Activated CD8-positive, alpha-beta T cell treated with anti-CD3 and anti-CD28 coated beads for 36 hours (primary cell): ENCODE results near the gene NCS1. TPM values are rescaled to one million over a fixed set of nuclear protein-coding genes. Genes with fewer than 3 reads are reported as not detected.

Source experiments
- ATAC-seq: fragments of 200-7000 bp; cut with Tn5 transposase; one replicate; pipeline ENCODE4 v1.10.0; 2021; ENCODE audit warnings: mild to moderate bottlenecking, moderate library complexity
- CTCF ChIA-PET: fragments of 350-600 bp; sonication (Branson Sonifier 250); formaldehyde crosslinking; loops from one replicate; lab custom pipeline; 2021; ENCODE audit warnings: antibody characterized with exemption; lab: Charles Lee
- POLR2A ChIA-PET: fragments of 350-600 bp; sonication (Branson Sonifier 250); formaldehyde crosslinking; loops from one replicate; lab custom pipeline; 2021; ENCODE audit warnings: antibody characterized with exemption; lab: Charles Lee
- DNase-seq: peaks from one replicate; pipeline ENCODE4 v3.0.0-alpha.2; 2020
- H3K27ac Mint-ChIP-seq: one replicate; pipeline ENCODE4 v1.8.0; 2021; ENCODE audit warnings: mild to moderate bottlenecking, mixed read lengths
- H3K27me3 Mint-ChIP-seq: one replicate; pipeline ENCODE4 v1.8.0; 2021; ENCODE audit warnings: mixed read lengths
- H3K36me3 Mint-ChIP-seq: one replicate; pipeline ENCODE4 v1.8.0; 2021; ENCODE audit warnings: low read depth, mixed read lengths
- H3K4me1 Mint-ChIP-seq: one replicate; pipeline ENCODE4 v1.8.0; 2021; ENCODE audit warnings: low read depth, mixed read lengths
- H3K4me3 Mint-ChIP-seq: one replicate; pipeline ENCODE4 v1.8.0; 2021; ENCODE audit warnings: mild to moderate bottlenecking, moderate library complexity, mixed read lengths
- H3K9me3 Mint-ChIP-seq: one replicate; pipeline ENCODE4 v1.8.0; 2021; ENCODE audit warnings: mixed read lengths
- CTCF ChIP-seq: fragments of 200-600 bp; IDR thresholded peaks from one replicate; pipeline ENCODE4 v1.8.0; 2022; ENCODE audit warnings: antibody characterized with exemption, mild to moderate bottlenecking
- intact Hi-C: fragments of 100-400 bp; cut with micrococcal nuclease; formaldehyde crosslinking; loops from one replicate; pipeline ENCODE4 v1.10.0; 2022
- total RNA-seq, 2 experiments: library from RNA; stranded (reverse); gene quantifications; one replicate each; pipeline ENCODE4 v1.2.3, GENCODE V29; 2021

NCS1 gene
- total RNA-seq, 2 experiments from 2014 or later = 21.2 to 21.3 TPM

GRCh38 chr9:130201974-130202373, 29.8 kb downstream of the NCS1 start:
- no peak overlapping the region for H3K27ac Mint-ChIP-seq
- no peaks in the 10 kb centered on the region for H3K4me1 Mint-ChIP-seq
- ChIA-PET POLR2A (no interaction called here), CTCF (no interaction called here)
- H3K4me3 Mint-ChIP-seq = no peak overlapping the region
- no peak for TF ChIP-seq CTCF
- H3K9me3 Mint-ChIP-seq = no peaks in the 10 kb centered on the region
- H3K27me3 Mint-ChIP-seq = no peaks in the 10 kb centered on the region
- DNase-seq = no peak
- H3K36me3 Mint-ChIP-seq = no peaks in the 10 kb centered on the region
- ATAC-seq = no peak
- intact Hi-C loops = no loop called here

- no peaks in the 10 kb centered on the region for H3K27me3 Mint-ChIP-seq
- ATAC-seq = no peak
- no peak for DNase-seq
- no peak overlapping the region for H3K4me3 Mint-ChIP-seq
- H3K27ac Mint-ChIP-seq = no peak overlapping the region
- H3K9me3 Mint-ChIP-seq = no peaks in the 10 kb centered on the region
- ChIA-PET CTCF (no interaction called here), POLR2A (no interaction called here)
- H3K36me3 Mint-ChIP-seq = no peaks in the 10 kb centered on the region
- no peak for TF ChIP-seq CTCF
- intact Hi-C loops = no loop called here
- H3K4me1 Mint-ChIP-seq = no peaks in the 10 kb centered on the region
Measured at GRCh38 chr9:130204341-130204740, 32.1 kb downstream of the NCS1 start.

- Mint-ChIP-seq H3K27ac (no peak overlapping the region), H3K4me3 (no peak overlapping the region), H3K9me3 (no peaks in the 10 kb centered on the region), H3K4me1 (no peaks in the 10 kb centered on the region), H3K36me3 (no peaks in the 10 kb centered on the region), H3K27me3 (no peaks in the 10 kb centered on the region)
- TF ChIP-seq CTCF = no peak
- DNase-seq (no peak), ATAC-seq (no peak)
- POLR2A ChIA-PET = no interaction called here
- intact Hi-C loops = no loop called here
- CTCF ChIA-PET = interaction anchor here (0.9 kb wide), 1 partner anchor 38 kb away, joined by 3 read pairs; no protein-coding TSS in a partner anchor
Measured at GRCh38 chr9:130204959-130205358, 32.8 kb downstream of the NCS1 start.

GRCh38 chr9:130205912-130206311, 33.7 kb downstream of the NCS1 start:
- H3K36me3 Mint-ChIP-seq = no peaks in the 10 kb centered on the region
- ATAC-seq (no peak), DNase-seq (no peak)
- no peaks in the 10 kb centered on the region for H3K4me1 Mint-ChIP-seq
- TF ChIP-seq CTCF = no peak
- no peak overlapping the region for H3K4me3 Mint-ChIP-seq
- ChIA-PET CTCF (no interaction called here), POLR2A (interaction anchor here (0.6 to 1.0 kb wide), 2 partner anchors 19 to 26 kb away, joined by 4 read pairs; no protein-coding TSS in a partner anchor)
- H3K9me3 Mint-ChIP-seq = no peaks in the 10 kb centered on the region
- intact Hi-C loops = no loop called here
- no peaks in the 10 kb centered on the region for H3K27me3 Mint-ChIP-seq
- no peak overlapping the region for H3K27ac Mint-ChIP-seq

GRCh38 chr9:130206579-130206978, 34.4 kb downstream of the NCS1 start:
- CTCF ChIA-PET = no interaction called here
- H3K36me3 Mint-ChIP-seq = no peaks in the 10 kb centered on the region
- no peaks in the 10 kb centered on the region for H3K4me1 Mint-ChIP-seq
- POLR2A ChIA-PET = interaction anchor here (1.0 kb wide), 1 partner anchor 18 kb away, joined by 4 read pairs; no protein-coding TSS in a partner anchor
- ATAC-seq = no peak
- TF ChIP-seq CTCF = no peak
- H3K27me3 Mint-ChIP-seq = no peaks in the 10 kb centered on the region
- intact Hi-C loops = no loop called here
- H3K4me3 Mint-ChIP-seq = no peak overlapping the region
- DNase-seq = no peak
- no peaks in the 10 kb centered on the region for H3K9me3 Mint-ChIP-seq
- no peak overlapping the region for H3K27ac Mint-ChIP-seq
